GM21447 (cell line): ENCODE measurements around the gene IRF2BPL.
A peak's percentile ranks its signal among the peaks of the same experiment; 100 is the strongest.
"Not testable (repeated sequence)": the region's sequence is repeated elsewhere in the genome, so short reads cannot be mapped to it uniquely, and the experiment has no call there.

Experiments
- ATAC-seq: cut with Tn5 transposase; IDR thresholded peaks from one replicate; pipeline ENCODE4 v1.9.1; 2021; ENCODE audit not compliant: unreplicated experiment

The IRF2BPL gene

GRCh38 chr14:77036484-77037214, 8.1 kb upstream of the IRF2BPL start:
- ATAC-seq = no peak

GRCh38 chr14:77035267-77035666, 6.8 kb upstream of the IRF2BPL start:
- no peak for ATAC-seq

GRCh38 chr14:77033622-77034589, 5.4 kb upstream of the IRF2BPL start:
- ATAC-seq = peak; percentile 60

GRCh38 chr14:77032844-77033621, 4.5 kb upstream of the IRF2BPL start:
- ATAC-seq = no peak

- no peak for ATAC-seq
These were observed 4.0 kb upstream of the IRF2BPL start for GRCh38 chr14:77032491-77032843.

GRCh38 chr14:77031759-77032490, 3.4 kb upstream of the IRF2BPL start:
- ATAC-seq = no peak

GRCh38 chr14:77027538-77028383, 747 bp downstream of the IRF2BPL start:
- peak; percentile 33 for ATAC-seq

- peak; percentile 8 for ATAC-seq
These were observed 1.5 kb downstream of the IRF2BPL start for GRCh38 chr14:77026930-77027537.

GRCh38 chr14:77026166-77026929, 2.2 kb downstream of the IRF2BPL start:
- no peak for ATAC-seq

- ATAC-seq = no peak
These were observed 2.8 kb downstream of the IRF2BPL start for GRCh38 chr14:77025744-77026165.

GRCh38 chr14:77024171-77024691, 4.3 kb downstream of the IRF2BPL start:
- no peak for ATAC-seq

GRCh38 chr14:77023001-77023996, 5.2 kb downstream of the IRF2BPL start:
- ATAC-seq = no peak

- ATAC-seq = peak; percentile 54
These were observed 6.2 kb downstream of the IRF2BPL start for GRCh38 chr14:77022236-77022852.

GRCh38 chr14:77021424-77021823, 7.1 kb downstream of the IRF2BPL start:
- not testable (repeated sequence) for ATAC-seq

GRCh38 chr14:77018785-77019184, 9.7 kb downstream of the IRF2BPL start:
- ATAC-seq = no peak

- ATAC-seq = no peak
These were observed 10.8 kb downstream of the IRF2BPL start for GRCh38 chr14:77017666-77018065.

- ATAC-seq = no peak
These were observed 13.8 kb downstream of the IRF2BPL start for GRCh38 chr14:77014734-77015133.
